Fibroblast of skin of scalp (primary cell): ENCODE measurements around the gene ELFN1.
A peak's percentile ranks its signal among the peaks of the same experiment; 100 is the strongest.

Experiments used
- DNase-seq: peaks from one replicate; pipeline ENCODE4 v3.0.0-alpha.2; 2013

ELFN1 gene

DNA sequence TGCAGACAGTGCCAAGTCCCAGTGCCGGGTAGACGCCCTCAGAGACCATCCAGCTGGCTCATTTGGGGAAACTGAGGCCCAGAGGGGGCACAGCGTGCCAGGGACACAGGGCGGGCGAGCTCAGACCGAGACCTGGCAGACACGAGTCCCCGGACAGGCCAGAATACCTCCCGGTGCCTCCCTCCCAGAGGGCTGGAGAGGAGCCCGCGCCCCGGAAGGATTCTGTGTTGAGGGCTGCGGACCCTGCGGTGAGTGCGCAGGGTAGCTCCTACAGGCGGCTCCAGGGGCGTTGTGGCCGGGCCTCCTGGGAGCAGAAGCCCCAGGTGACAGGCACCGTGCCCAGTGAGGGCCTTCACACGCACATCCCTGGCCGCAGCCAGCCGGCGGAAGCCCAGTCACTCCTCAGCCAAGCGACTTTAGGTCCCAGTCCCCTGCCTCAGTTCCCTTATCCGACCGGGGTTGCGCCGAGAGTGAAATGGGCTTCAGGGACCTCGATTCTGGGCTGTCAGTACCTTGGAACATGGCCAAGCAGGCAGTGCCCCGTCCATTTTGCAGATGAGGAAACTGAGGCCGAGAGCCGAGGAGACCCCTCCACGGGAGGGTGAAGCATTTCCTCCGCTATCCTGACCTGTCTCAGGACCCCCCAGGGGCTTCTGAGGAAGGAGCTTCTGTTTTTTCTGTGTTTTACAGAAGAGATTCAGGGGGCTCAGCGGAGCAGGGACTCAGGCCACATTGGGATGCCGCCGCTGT is 73.6 kb downstream of the ELFN1 start:
- no peak for DNase-seq

DNA sequence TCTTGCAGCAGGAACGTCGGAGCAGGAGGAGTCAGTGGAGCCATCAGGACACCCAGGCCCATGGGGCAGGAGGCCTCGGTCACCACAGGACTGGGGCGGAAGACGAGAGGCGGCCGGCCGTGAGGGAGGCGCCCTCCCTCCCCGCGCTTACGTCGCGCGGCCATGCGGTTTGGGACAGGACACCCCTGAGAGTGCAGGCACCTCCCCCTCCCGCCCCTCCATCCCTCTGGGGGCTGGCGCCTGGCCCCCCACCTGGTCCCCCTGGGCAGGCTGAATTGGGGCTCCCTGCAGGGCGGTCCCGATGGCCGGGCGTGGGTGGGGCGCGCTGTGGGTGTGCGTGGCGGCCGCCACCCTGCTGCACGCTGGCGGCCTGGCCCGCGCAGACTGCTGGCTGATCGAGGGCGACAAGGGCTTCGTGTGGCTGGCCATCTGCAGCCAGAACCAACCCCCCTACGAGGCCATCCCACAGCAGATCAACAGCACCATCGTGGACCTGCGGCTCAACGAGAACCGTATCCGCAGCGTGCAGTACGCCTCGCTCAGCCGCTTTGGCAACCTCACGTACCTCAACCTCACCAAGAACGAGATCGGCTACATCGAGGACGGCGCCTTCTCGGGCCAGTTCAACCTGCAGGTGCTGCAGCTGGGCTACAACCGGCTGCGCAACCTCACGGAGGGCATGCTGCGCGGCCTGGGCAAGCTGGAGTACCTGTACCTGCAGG is 74.4 kb downstream of the ELFN1 start:
- DNase-seq: no peak

DNA sequence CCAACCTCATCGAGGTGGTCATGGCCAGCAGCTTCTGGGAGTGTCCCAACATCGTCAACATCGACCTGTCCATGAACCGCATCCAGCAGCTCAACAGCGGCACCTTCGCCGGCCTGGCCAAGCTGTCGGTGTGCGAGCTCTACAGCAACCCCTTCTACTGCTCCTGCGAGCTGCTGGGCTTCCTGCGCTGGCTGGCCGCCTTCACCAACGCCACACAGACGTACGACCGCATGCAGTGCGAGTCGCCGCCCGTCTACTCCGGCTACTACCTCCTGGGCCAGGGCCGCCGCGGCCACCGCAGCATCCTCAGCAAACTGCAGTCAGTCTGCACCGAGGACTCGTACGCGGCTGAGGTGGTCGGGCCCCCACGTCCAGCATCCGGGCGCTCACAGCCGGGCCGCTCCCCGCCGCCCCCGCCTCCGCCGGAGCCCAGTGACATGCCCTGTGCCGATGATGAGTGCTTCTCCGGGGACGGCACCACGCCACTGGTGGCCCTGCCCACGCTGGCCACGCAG is 75.0 kb downstream of the ELFN1 start:
- no peak for DNase-seq

DNA sequence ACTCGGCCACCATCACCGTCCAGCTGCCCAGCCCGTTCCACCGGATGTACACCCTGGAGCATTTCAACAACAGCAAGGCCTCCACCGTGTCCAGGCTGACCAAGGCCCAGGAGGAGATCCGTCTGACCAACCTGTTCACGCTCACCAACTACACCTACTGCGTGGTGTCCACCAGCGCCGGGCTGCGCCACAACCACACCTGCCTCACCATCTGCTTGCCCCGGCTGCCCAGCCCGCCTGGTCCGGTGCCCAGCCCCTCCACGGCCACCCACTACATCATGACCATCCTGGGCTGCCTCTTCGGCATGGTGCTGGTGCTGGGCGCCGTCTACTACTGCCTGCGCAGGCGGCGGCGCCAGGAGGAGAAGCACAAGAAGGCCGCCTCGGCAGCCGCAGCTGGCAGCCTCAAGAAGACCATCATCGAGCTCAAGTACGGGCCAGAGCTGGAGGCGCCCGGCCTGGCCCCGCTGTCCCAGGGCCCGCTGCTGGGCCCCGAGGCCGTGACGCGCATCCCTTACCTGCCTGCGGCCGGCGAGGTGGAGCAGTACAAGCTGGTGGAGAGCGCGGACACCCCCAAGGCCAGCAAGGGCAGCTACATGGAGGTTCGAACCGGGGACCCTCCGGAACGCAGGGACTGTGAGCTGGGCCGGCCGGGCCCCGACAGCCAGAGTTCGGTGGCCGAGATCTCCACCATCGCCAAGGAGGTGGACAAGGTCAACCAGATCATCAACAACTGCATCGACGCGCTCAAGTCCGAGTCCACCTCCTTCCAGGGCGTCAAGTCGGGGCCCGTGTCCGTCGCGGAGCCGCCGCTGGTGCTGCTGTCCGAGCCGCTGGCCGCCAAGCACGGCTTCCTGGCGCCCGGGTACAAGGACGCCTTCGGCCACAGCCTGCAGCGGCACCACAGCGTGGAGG is 75.8 kb downstream of the ELFN1 start:
- DNase-seq: no peak

DNA sequence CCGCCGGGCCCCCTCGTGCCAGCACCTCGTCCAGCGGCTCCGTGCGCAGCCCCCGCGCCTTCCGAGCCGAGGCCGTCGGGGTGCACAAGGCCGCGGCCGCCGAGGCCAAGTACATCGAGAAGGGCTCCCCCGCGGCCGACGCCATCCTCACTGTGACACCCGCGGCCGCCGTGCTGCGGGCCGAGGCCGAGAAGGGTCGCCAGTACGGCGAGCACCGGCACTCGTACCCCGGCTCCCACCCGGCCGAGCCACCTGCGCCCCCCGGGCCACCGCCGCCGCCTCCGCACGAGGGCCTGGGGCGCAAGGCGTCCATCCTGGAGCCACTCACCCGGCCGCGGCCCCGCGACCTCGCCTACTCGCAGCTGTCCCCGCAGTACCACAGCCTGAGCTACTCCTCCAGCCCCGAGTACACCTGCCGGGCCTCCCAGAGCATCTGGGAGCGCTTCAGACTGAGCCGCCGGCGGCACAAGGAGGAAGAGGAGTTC is 76.5 kb downstream of the ELFN1 start:
- DNase-seq: no peak

DNA sequence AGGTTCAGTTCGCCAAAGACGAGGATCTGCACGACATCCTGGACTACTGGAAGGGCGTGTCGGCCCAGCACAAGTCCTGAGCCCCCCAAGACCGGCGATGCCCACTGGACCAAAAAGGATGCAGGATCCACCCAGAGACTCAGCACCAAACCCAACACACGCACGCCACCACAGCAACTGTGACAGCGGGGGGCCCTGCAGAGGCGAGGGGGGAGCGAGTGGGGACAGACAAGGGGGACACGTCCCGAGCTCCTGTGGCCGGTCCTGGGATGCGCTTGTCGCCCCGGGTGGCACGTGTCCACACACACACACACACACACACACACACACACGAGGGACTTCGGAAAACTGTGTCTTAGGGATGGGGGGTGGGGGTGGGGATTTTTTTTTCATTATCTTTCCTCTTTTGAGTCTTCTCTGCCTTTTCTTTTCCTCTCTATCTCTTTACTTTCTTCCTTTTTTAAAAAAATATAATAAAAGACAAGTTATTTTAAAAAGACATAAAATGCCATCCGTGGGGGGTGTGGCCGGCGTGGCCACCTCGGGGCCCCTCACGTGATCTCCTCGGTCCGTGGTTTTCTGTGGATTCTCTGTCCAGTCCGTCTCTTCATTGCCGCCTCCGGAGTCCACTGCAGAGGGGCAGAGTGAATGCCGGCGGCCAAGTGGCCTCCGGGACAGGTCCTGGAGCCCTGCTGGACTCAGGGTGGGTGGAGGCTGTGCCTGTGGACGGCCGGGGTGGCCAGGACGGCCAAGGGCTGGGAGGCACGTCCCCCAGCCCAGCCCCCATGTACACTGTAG is 77.1 kb downstream of the ELFN1 start:
- DNase-seq: no peak

DNA sequence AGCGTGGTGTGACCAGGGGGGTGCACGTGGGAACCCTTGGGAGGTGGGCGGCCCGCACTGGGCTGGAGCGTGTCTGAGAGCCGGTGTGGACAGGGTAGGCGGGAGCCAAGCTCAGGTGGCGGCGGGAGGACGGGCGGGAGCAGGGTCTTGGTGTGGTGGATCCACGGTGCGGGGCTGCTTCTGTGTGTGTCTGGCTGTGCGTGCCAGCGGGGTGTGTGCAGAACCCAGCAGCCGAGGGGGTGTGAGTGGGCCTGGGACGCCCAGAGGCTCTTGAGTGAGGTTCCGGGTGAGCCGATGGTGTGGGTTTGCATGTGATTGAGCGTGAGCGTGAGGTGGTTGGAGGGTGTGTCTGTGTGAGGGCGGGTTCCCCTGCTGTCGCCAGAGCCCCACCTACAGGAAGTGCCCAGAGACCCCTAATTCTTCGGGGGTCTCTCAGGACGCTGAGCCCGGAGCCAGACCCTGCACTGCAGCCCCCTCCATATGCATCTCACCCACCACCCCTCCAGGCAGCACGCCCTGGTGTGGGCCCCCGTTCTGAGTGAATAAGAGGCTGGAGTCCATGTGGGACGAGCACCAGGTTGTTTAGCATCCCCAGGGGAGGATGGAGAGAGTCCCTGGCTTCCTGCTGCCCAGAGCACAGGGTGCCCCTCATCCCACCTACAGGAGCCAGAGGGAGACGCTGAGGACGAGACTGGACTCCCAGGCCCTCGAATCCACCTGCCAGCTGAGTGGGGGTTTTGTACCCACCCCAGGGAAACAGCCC is 78.2 kb downstream of the ELFN1 start:
- DNase-seq: no peak

DNA sequence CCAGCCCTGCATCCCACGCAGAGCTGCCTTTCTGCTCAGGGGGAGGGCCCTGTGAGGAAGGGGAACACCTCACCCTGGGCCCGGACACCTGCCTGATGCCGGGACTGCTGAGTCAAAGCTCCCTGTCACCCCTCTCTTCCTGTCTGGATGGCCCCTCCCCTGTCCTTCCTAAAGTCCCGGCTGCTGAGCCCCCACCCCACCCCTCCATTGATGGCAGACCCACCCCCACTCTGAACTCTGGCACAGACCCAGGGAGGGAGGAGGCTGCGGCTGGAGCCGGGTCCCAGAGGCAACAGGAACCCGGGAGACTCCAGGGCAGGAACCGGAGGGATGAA is 78.7 kb downstream of the ELFN1 start:
- no peak for DNase-seq

DNA sequence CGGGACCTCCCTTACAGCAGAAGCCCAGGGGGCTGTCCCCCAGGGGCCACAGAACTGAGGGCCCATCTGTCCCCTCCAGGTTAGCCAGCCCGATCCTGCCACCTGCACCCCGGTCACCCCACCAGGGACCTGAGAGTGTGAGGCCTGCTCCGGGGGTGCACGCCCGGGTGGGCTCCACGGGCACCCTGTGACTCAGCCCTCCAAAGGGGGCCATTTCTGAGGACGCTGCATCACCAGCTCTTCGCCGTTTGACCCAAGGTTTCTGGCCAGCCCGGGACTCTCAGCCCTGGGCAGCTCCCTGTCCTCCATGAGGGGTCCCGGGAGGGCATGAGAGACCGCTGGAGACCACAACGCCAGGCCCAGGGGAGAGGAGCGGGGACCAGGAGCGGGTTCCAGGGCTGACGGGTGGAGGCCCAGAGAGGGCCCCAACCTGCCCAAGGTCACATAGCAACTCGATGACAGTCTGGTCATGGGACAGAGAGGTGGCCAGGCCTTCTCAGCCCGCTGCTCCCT is 79.3 kb downstream of the ELFN1 start:
- no peak for DNase-seq

DNA sequence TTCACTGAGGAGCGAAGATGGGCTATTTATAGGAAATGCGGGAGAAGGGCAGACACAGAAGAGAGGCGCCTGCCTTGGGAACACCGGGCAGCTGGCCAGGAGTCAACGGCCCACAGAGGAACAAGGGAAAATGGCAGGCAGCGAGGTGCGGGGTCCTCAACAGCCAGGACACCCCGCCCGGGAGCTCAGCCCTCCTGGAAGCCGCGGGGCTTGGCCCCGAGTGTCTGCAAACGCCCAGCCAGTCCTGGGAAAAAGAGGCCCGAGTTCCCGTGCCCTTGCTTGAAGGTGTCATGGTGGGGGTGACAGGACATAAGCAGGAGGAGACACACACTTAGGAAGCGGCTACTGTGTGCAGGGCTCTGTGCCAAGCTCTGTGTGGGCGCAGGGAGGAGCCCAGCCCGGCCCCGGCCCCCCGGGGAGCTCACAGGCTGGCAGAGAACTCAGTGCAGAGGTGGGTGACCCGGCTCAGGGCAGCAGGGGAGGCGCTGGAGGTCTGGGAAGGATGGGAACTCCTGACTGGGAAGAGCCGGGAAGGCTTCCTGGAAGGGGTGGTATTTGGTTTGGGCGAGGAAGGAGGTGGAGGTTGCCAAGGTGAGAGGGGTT is 79.9 kb downstream of the ELFN1 start:
- DNase-seq: no peak

DNA sequence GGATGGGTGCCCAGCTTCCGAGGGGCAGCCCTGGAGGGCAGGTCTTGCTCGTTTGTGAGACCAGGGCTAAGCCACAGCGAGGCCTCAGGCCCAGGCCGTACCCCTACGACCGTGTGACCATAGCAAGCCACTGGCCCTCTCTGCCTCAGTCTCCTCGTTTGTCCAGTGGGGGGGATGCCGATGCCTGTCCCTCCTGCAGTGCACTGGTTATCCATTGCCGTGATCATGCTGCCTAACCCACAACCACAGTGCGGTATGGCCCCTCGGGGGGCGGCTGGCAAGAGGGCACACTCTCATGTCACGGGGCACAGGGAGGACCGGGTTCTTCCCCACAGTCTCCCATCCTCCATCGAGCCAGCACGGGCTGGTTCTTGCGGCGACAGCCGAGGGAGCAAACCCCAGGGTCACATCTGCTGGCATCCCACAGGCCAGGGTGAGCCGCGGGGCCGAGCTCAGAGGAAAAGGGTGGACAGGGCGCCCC is 80.5 kb downstream of the ELFN1 start:
- no peak for DNase-seq

DNA sequence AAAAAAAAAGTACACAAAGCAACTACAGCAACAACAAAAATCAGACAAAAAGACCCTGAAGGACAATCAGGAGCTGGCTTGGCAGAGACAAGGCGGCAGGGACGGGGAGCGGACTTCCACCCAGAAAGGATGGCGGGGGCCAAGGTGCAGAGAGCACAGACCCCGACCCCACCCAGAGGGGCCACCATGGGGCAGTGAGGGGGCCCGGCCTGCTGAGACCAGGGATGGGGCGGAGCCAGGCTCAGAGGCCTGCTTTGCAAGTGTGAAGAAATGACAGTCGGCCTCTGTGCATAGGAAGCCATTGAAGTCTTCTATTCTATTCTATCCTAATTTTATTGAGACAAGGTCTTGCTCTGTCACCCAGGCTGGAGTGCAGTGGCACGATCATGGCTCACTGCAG is 82.0 kb downstream of the ELFN1 start:
- no peak for DNase-seq

DNA sequence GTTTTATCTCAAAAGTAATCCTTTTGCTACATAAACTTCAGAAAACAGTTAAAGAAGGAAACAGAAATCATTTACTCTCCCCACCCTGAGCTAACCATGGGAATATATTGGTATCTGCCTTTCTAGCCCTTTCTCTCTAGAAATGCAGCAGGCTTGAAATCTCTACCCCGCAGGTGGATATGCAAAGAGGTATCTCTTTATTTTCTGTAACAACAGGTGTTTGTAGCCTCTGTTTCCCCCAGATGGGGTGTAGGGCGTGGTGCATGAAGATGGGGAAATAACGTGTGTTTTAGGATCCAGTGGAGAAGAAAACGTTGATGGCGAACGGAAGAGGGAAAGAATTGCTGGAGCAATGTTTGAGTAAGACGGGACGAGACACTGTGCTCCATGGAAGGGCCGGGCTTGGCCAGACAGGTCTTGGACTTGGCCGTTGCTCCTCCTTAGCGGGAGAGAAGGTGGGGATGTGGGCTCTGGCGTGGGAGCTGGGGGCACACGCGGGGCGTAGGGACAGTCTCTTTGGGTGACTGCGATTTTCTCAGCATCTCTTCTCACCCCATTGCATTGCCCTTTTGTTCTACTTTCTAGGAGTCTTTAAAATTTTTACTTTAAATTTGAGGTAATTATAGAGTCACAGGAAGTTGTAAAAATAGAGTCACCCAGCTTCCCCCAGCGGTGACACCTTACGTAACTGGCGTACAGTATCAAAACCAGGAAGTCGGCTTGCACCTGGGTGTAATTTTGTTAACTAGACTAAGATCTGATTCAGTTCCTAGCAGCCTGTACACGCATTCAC is 82.9 kb downstream of the ELFN1 start:
- DNase-seq: no peak

DNA sequence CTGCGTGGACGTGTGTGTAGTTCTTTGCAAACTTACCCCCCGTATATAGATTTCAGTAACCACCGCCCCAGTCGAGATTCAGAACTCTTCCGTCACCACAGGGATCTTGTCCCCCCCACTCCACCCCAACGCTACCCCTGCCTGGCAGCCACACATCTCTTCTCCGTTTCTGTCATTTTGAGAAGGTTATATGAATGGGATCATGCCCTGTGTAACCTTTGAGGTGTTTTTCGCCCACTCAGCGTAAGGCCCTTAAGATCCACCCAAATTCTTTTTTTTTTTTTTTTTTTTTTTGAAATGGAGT is 83.4 kb downstream of the ELFN1 start:
- DNase-seq: no peak

DNA sequence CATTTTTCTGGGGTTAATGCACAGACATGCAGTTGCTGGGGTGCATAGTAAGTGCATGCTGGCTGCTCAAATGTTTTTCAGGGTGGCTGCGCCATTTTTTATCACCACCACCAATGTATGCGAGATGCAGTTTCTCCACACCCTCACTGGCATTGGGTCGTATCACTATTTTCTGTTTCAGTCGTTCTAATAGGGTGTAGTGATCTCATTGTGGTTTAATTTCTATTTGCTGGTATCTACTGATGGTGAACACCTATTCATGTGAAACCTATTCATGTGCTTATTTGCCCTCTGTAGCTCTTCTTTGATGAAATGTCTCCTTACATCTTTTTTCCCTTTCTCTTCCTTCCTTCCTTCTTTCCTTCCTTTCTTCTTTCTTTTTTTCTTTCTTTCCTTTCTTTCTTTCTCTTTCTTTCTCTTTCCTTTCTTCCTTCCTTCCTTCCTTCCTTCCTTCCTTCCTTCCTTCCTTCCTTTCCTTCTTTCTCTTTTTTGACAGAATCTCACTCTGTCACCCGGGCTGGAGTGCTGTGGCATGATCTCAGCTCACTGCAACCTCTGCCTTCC is 84.3 kb downstream of the ELFN1 start:
- no peak for DNase-seq

DNA sequence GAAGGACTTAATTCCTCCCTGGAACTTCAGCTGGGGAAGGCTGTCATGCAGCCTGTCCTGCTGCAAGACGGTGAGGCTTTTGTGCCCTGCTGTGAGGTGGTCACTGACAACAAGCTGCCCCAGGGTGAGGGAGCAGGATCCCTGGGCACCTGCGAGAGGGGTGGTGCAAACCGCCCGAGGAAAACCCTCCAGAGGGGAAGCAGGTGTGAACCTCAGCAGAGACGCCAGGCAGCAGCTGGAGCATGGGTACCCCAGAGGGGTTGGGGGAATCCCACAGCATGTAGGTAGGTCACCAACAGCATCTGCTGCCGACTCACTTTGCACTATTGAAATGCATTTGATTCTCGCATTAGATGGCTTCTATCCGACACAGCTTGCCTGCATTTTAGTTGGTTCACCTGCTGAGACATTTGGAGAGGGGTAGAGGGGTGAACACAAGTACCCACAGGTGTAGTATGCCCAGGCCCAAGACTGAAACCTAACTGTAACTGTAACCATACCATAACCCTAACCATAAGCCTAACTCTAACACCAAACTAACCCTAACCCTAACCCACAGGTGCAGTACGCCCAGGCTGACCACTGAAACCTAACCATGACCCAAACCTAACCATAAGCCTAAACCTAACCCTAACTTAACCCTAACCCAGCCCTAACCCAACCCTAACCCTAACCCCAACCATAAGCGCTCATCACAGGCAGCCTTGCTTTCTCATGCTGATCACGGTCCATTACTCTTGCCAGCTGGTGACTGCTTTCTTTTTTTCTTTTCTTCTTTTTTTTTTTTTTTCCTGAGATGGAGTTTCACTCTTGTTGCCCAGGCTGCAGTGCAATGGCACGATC is 85.9 kb downstream of the ELFN1 start:
- no peak for DNase-seq

DNA sequence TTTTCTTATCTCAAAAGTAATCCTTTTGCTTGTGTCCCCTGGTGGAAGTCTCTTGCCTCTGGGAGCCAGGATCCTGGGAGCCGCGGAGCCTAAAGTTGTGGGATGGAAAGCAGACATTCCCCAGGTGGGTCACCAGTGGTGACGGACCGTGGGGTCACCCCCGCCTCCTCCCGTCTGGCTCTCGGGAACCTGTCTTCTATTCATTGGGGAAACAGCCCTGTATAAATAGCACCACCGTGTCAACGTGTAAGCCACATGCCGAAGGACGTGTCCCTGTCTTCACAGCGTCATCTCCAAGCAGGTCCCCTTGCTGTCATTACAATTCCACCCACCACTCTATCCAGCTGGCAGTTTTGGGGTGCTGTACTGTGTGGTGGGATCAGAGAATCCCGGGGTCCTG is 87.5 kb downstream of the ELFN1 start:
- no peak for DNase-seq

DNA sequence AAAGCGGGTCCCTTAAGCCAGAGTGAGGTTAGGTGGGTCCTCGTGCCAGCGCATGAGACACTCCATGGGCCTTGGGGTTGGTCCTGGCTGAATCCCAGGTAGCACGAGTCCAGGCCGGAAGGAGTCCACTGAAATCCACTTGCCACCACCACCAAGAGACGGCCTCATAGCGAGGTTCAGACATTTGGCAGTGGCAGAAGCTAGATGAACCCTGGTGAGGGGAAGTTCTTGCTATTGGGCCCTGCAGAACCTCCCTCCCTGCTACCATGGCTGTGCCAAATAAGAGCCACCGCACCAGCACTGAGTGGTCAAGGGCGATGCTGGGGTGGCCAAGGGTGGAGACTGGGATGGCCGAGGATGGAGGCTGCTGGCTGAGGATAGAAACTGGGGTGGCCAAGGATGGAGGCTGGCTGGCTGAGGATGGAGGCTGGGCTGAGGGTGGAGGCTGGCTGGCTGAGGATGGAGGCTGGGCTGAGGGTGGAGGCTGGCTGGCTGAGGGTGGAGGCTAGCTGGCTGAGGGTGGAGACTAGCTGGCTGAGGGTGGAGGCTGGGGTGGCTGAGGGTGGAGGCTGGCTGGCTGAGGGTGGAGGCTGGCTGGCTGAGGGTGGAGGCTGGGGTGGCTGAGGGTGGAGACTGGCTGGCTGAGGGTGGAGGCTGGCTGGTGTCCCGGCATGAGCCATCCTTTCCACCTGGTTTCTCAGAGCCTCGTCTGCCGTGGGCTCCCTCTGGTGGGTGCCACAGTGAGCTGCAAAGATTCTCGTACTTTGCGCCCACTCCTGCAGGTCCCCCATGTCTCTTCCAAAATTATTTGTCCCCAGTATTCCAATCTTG is 88.2 kb downstream of the ELFN1 start:
- peak; percentile 45 for DNase-seq
